Tracheal epithelial cell (primary cell): ENCODE measurements around the gene PITX2. TPM values are rescaled to one million over a fixed set of nuclear protein-coding genes. Genes with fewer than 3 reads are reported as not detected.

Source experiments
- total RNA-seq: library from RNA; depleted of rRNA; stranded (reverse); fragments of >200 nt; gene quantifications from 2 replicates; pipeline ENCODE4 v1.2.1, GENCODE V29; 2014

Gene PITX2
- total RNA-seq: not detected in 2 replicates

GRCh38 chr4:110622841-110623717, at the start of gene PITX2:
Gene PITX2 (minus strand): TSS chr4:110623077. CDS start chr4:110622460, 617 bp downstream.

Other genes with a start within 250 kb of the PITX2 start
- gene ENPEP, start 146.9 kb downstream of the PITX2 start, total RNA-seq: 0.21 and 3.9 TPM in 2 replicates